ENCODE data around the gene ISYNA1. TPM values are rescaled to one million over a fixed set of nuclear protein-coding genes. Genes with fewer than 3 reads are reported as not detected.

The ISYNA1 gene
- total and polyA plus RNA-seq, 2 donors (not counting 3 experiments of a cell fraction or from before 2014, with no cell fraction given): 69.0 to 70.2 TPM

DNA sequence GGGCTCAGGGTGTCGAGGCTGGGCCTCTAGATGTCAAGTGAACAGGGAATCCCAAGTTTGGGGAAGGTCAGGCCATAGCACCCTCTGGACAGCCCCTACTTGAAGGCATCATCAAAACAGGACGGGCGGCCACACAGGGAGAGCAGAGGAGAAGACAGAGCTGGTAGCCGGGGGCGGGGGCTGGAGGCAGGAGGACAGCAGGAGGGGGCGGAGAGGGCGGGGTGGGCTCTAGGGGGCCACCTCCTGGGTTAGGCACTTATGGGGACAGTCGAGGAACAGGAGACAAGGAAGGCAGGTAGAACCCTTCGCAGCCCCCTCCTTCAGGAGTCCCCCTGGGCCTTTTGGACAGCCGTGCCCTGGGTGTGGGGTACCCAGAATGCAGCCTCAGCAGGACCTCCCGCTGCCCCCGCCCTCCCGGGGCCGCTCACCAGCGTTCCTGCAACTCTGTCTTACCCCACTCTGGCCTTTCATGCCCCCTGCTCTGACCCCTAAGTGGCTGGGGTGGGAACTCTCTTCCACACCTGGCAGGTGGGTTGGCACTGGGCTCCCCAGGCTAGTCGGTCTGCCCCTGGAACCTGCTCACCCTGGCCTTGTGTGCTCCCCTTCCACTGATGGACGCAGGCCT lies 12.9 kb downstream of the ISYNA1 start:
- DNase-seq (ENCODE audit: low read depth, low spot score): no peak
- dilution Hi-C loops (cut with MboI; ENCODE audit: extremely low pct_ligation_motif_present, low sequenced_read_pairs) (no loop called here), intact Hi-C loops (cut with micrococcal nuclease) (no loop called here)
- peaks cover 12% of the 10 kb centered on the region for H3K4me1 ChIP-seq (ENCODE audit: control insufficient read depth, extremely low read depth, insufficient read depth, low read length)
- no peak overlapping the region for H3K27ac ChIP-seq (ENCODE audit: insufficient read depth, low read depth, low read length)
- peaks cover 0 to 2% of the 10 kb centered on the region in 2 experiments for H3K36me3 ChIP-seq (ENCODE audit: control insufficient read depth in 2 of 2, extremely low read depth in 1 of 2, insufficient read depth in 2 of 2, low read length in 2 of 2)
- TF ChIP-seq GATA2 (IDR thresholded peaks at IDR 0.05; ENCODE audit: insufficient read depth, insufficient read length, low read depth, low read length): no peak
- TF ChIP-seq, protein P1, sequence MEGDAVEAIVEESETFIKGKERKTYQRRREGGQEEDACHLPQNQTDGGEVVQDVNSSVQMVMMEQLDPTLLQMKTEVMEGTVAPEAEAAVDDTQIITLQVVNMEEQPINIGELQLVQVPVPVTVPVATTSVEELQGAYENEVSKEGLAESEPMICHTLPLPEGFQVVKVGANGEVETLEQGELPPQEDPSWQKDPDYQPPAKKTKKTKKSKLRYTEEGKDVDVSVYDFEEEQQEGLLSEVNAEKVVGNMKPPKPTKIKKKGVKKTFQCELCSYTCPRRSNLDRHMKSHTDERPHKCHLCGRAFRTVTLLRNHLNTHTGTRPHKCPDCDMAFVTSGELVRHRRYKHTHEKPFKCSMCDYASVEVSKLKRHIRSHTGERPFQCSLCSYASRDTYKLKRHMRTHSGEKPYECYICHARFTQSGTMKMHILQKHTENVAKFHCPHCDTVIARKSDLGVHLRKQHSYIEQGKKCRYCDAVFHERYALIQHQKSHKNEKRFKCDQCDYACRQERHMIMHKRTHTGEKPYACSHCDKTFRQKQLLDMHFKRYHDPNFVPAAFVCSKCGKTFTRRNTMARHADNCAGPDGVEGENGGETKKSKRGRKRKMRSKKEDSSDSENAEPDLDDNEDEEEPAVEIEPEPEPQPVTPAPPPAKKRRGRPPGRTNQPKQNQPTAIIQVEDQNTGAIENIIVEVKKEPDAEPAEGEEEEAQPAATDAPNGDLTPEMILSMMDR (IDR thresholded peaks at IDR 0.05; ENCODE audit: extremely low read depth in 1 of 2, insufficient read depth in 1 of 2, low read depth in 1 of 2, low read length in 2 of 2): no peak
- no peak for TF ChIP-seq MYC (IDR thresholded peaks at IDR 0.05; ENCODE audit: low read depth, low read length)
- TF ChIP-seq, protein P2, sequence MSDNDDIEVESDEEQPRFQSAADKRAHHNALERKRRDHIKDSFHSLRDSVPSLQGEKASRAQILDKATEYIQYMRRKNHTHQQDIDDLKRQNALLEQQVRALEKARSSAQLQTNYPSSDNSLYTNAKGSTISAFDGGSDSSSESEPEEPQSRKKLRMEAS (IDR thresholded peaks at IDR 0.05; ENCODE audit: insufficient read depth, insufficient read length): no peak
- no peak for TF ChIP-seq EZH2 (IDR thresholded peaks at IDR 0.05; ENCODE audit: borderline replicate concordance, low read depth, low read length, severe bottlenecking)
- TF ChIP-seq JUN (IDR thresholded peaks at IDR 0.05; ENCODE audit: borderline replicate concordance, insufficient read depth, insufficient read length, low read depth): no peak
- no peak for TF ChIP-seq POLR2AphosphoS5 (IDR thresholded peaks at IDR 0.05; ENCODE audit: insufficient read depth, low read depth, low read length)
- TF ChIP-seq POLR2A (IDR thresholded peaks at IDR 0.05; ENCODE audit: low read depth, low read length): no peak
- no peak for TF ChIP-seq FOS (IDR thresholded peaks at IDR 0.05; ENCODE audit: borderline replicate concordance, insufficient read depth, low read length)
- no peak overlapping the region for H2AFZ ChIP-seq (ENCODE audit: low read depth, low read length)
- no peaks in the 10 kb centered on the region for H4K20me1 ChIP-seq (replicated peaks; ENCODE audit: control insufficient read depth, extremely low read depth, insufficient read depth, low read length)
- H3K4me3 ChIP-seq (replicated peaks in 1 of 3; ENCODE audit: insufficient read depth in 1 of 3, low read depth in 1 of 3, low read length in 3 of 3): no peak overlapping the region
- H3K9me1 ChIP-seq (replicated peaks; ENCODE audit: control insufficient read depth, extremely low read depth, insufficient read depth, low read length): no peaks in the 10 kb centered on the region
- BruUV-seq (replicated peaks): no TSS peak
- CTCF ChIA-PET: interaction anchor here (0.5 to 1.5 kb wide), 3 partner anchors 9 to 356 kb away, joined by 3 to 4 read pairs (median 3); no protein-coding TSS in a partner anchor
- no peak overlapping the region for H3K4me2 ChIP-seq (ENCODE audit: insufficient read depth, low read length)
- no peaks in the 10 kb centered on the region for H3K27me3 ChIP-seq (ENCODE audit: control insufficient read depth in 2 of 2, insufficient read depth in 2 of 2, low read length in 2 of 2)
- H3K79me2 ChIP-seq (ENCODE audit: control insufficient read depth, insufficient read depth, low read length): peaks cover 66% of the 10 kb centered on the region
- no peak for FAIRE-seq
- POLR2A ChIA-PET: no interaction called here
- no peak overlapping the region for H3K9ac ChIP-seq (replicated peaks; ENCODE audit: extremely low read depth, insufficient read depth, low read length)
- no peaks in the 10 kb centered on the region for H3K9me3 ChIP-seq (replicated peaks; ENCODE audit: control insufficient read depth, insufficient read depth, low read length)
